Measurements from ENCODE around the gene WDR35.

DNA sequence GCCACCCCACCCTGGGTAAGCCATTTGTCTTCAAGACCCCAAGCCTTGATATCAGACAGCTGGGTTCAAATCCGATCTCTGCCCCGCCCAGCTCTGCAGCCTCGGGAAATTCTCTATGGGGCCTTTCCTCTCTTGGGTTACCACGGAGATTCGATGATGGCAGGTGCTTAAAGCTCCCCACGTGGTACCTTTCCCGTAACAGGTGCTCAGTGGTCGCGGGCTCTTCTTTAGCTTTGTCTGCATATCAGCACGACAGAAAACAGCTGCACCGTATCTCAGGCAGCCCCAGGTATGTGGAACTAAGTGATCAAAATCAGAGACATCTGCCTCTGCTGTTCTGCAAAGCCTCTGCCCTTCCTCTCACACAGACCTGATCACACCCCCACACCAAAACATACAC, 125.5 kb downstream of the WDR35 start:
- TF ChIP-seq HDAC2 (IDR thresholded peaks at IDR 0.05) (no peak), KDM1A (IDR thresholded peaks at IDR 0.05; ENCODE audit: borderline replicate concordance) (no peak), NR2C2 (IDR thresholded peaks at IDR 0.05; ENCODE audit: borderline replicate concordance, control insufficient read depth, insufficient read length, low read depth) (no peak), SMAD1 (IDR thresholded peaks at IDR 0.05; ENCODE audit: low read depth, partially characterized antibody) (no peak), CREB1 (IDR thresholded peaks at IDR 0.05; ENCODE audit: low read depth) (no peak), SP1 (IDR thresholded peaks at IDR 0.05; ENCODE audit: low read depth, low read length) (no peak), POLR2A (IDR thresholded peaks at IDR 0.05; ENCODE audit: low read depth, low read length) (no peak), NFIC (IDR thresholded peaks at IDR 0.05; ENCODE audit: low read depth, low read length) (no peak), FOS (IDR thresholded peaks at IDR 0.05; ENCODE audit: borderline replicate concordance, extremely low read depth, insufficient read length) (no peak), ZNF384 (IDR thresholded peaks at IDR 0.05; ENCODE audit: borderline replicate concordance, low read depth, low read length) (no peak), TCF7 (IDR thresholded peaks at IDR 0.05; ENCODE audit: borderline replicate concordance) (no peak), CHD2 (IDR thresholded peaks at IDR 0.05; ENCODE audit: borderline replicate concordance, low read depth, low read length) (no peak)
- TF ChIP-seq, protein P1, sequence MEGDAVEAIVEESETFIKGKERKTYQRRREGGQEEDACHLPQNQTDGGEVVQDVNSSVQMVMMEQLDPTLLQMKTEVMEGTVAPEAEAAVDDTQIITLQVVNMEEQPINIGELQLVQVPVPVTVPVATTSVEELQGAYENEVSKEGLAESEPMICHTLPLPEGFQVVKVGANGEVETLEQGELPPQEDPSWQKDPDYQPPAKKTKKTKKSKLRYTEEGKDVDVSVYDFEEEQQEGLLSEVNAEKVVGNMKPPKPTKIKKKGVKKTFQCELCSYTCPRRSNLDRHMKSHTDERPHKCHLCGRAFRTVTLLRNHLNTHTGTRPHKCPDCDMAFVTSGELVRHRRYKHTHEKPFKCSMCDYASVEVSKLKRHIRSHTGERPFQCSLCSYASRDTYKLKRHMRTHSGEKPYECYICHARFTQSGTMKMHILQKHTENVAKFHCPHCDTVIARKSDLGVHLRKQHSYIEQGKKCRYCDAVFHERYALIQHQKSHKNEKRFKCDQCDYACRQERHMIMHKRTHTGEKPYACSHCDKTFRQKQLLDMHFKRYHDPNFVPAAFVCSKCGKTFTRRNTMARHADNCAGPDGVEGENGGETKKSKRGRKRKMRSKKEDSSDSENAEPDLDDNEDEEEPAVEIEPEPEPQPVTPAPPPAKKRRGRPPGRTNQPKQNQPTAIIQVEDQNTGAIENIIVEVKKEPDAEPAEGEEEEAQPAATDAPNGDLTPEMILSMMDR (IDR thresholded peaks at IDR 0.05 in 2 of 3, conservative IDR thresholded peaks at IDR 0.05 in 1 of 3; ENCODE audit: control insufficient read depth in 2 of 3, extremely low read depth in 1 of 3, insufficient read depth in 1 of 3, low read depth in 3 of 3, low read length in 3 of 3) = no peak

All from GM12878 (cell line).